HS-5 (cell line): ENCODE measurements around the gene PRSS23.
"Not testable (repeated sequence)": the region's sequence is repeated elsewhere in the genome, so short reads cannot be mapped to it uniquely, and the experiment has no call there.

Experiments used
- DNase-seq: peaks from one replicate; pipeline ENCODE4 v3.0.0-alpha.2; 2012; ENCODE audit warnings: low read depth

Gene PRSS23

DNA sequence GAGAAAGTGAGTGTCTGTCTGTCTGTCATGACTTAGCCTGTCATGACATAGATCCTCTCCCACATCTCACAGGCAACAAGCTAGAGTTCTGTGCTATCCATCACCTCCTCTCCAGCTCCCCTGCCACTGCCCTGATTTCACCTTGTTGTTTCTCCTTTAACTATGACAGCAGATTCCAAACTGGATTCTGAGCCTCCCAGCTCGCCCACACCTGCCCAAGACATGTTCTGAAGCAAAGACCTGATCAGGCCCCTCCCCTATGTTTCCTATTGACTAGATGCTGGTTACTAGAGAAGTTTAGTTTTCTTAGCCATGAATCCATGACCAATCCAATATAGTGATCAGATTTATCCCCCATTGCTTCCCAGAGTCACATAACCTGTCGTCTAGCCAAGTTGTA is 15.4 kb downstream of the PRSS23 start:
- DNase-seq: no peak

DNA sequence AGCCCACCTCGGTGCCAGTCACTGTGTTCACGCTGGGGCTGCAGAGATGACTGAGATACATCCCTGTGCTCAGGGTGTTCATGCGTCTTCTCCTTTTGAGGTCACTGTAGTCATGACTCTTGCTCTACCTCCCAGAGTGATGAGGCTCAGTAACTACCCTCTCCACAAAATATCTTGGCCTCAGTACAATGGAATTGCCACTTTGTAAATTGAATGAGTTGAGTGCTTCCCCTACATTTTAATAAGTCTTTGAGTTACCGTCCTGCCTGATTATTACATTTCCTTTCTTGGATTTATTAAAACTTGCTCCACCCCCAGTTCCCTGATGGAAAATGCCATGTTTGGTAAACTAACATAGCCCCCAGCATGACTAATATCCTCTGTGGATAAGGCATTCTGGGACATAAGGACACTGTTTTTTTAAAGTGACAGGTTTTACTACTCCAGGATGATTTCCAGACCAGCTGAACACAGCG is 15.9 kb downstream of the PRSS23 start:
- DNase-seq: no peak

DNA sequence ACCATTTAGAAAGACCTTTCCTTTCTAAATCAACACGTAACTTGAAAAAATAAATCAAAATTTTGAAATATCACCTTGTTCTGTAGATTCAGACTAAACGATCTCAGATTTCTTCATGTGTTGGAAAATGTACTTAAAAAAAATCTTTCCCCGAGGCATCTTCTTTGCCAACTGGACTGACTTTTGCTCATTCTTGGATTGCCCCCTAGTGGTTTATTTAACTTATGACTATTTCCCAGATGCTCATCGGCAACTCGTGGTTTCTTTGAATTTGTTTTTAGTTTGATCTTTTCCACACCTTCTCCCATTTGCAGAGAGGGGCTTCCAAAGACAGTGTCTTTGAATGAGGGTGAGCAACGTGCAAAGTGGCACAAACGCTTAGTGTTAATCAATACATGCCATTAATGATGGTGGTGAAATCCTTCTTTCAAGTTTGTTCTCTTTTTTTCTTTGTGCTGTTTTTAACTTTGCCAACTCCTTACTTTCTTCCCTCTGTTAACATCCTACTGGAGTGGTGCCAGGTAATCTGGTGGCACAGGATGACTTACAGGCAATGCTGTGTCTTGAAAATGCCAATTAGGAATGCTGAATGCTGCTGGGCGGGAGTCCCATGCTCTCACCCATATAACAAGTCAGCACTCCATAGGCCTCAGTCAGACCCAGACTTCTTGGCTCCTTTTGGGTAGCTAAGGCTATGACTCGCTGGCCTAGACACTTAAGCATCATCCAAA is 18.3 kb downstream of the PRSS23 start:
- DNase-seq: no peak

DNA sequence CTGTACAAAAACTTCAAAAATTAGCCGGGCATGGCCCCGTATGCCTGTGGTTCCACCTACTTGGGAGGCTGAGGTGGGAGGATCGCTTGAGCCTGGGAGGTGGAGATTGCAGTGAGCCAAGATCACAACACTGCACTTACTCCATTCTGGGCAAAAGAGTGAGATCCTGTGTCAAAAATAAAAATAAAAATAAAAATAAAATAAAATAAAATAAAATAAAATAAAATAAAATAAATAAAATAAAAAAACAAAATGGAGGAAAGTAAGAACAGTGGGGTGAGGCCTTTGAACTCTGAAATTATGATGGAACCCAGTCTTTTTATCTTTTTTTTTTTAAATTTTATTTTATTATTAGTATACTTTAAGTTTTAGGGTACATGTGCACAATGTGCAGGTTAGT is 23.8 kb downstream of the PRSS23 start:
- not testable (repeated sequence) for DNase-seq

DNA sequence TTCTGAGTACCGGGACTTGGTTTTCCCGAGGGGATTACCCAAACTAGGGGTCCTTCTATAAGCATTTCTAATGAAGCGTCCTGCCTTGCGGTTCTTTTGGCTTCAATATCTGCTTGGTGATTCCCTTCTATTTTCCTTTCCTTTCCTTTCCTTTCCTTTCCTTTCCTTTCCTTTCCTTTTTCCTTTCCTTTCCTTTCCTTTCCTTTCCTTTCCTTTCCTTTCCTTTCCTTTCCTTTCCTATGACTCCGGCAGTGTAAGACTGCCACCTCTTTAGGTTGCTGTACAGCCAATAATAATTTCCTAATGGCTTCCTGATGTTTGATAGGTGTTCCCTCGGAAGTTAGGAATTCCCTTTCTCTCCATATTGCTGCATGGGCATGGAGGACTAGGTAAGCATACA is 34.0 kb downstream of the PRSS23 start:
- DNase-seq: not testable (repeated sequence)

DNA sequence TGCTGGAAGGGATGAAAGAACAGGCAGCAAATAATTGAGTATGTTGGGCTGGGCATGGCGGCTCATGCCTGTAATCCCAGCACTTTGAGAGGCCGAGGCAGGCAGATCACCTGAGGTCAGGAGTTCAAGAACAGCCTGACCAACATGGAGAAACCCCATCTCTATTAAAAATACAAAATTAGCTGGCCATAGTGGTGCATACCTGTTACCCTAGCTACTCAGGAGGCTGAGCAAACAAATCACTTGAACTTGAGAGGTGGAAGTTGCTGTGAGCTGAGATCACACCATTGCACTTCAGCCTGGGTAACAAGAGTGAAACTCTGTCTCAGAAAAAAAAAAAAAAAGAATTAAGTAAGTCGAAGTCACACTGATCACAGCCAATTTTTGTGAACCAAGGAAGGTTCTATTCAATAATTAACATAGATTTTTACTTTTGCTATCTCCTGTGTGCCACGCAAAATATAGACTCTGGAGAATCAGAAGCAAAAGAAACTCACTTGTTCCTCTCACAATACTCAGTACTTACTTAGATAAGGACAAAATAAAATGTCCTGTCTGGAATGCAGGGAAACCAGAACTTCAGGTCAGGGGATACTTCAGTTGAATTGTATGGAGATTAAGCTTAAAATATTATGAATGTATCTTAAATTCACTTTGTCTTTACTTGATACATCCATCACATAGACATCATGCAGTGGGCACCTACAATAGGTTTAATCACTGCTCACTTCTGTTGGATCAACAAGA is 44.6 kb downstream of the PRSS23 start:
- DNase-seq: not testable (repeated sequence)

DNA sequence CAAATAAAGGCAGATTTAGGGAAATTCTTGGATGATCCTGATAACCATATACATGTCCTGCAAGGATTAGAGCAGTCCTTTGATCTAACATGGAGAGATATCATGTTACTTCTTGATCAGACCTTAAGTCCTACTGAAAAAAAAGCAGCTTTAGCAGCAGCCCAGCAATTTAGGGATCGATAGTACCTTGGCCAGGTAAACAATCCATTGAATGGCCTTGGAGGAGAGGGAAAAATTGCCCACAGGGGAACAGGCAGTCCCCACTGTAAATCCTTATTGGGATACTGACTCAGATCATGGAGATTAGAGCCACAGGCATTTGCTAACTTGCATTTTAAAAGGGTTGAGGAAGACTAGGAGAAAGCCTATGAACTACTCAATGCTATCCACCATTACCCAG is 47.8 kb downstream of the PRSS23 start:
- no peak for DNase-seq

DNA sequence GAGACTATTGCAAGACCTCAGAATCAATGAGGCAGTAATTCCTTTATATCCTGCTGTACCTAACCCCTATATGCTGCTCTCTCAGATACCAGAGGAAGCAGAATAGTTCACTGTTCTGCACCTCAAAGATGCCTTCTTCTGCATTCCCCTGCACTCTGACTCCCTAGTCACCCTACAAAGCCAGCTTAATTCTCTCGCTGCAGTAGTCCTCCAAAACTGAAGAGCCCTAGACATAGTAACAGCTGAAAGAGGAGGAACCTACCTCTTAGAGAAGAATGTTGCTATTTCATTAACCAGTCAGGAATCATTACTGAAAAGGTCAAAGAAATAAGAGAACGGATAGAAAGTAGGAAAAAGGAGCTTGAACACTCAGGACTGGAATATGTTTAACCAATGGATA is 49.3 kb downstream of the PRSS23 start:
- DNase-seq: no peak
